Mucosa of stomach (tissue), 1 donor: ENCODE data around the gene PRR14.
"Not testable (repeated sequence)": the region's sequence is repeated elsewhere in the genome, so short reads cannot be mapped to it uniquely, and the experiment has no call there.

Source experiments
- H3K27me3 ChIP-seq: one replicate; pipeline ENCODE4 v1.7.0; 2013; ENCODE audit warnings: mild to moderate bottlenecking, low read length; ENCODE audit not compliant: control insufficient read depth, insufficient read depth
- H3K36me3 ChIP-seq: one replicate; pipeline ENCODE4 v1.7.0; 2013; ENCODE audit warnings: low read length; ENCODE audit not compliant: control insufficient read depth, insufficient read depth
- H3K4me1 ChIP-seq: one replicate; pipeline ENCODE4 v1.7.0; 2013; ENCODE audit warnings: mild to moderate bottlenecking, low read length; ENCODE audit not compliant: control insufficient read depth, insufficient read depth
- H3K4me3 ChIP-seq: one replicate; pipeline ENCODE4 v1.7.0; 2013; ENCODE audit warnings: low read length
- H3K9ac ChIP-seq: one replicate; pipeline ENCODE4 v1.7.0; 2013; ENCODE audit warnings: mild to moderate bottlenecking, low read length, moderate library complexity
- H3K9me3 ChIP-seq: one replicate; pipeline ENCODE4 v1.7.0; 2013; ENCODE audit warnings: mild to moderate bottlenecking, low read length, moderate library complexity; ENCODE audit not compliant: control insufficient read depth
- donor health status: Pancreatic carcinoma.

Gene PRR14

GRCh38 chr16:30692396-30693064 is 41.8 kb downstream of the PRR14 start:
- Histone ChIP-seq H3K27me3 (no peaks in the 10 kb centered on the region), H3K9ac (no peak overlapping the region), H3K4me1 (peaks cover 2% of the 10 kb centered on the region), H3K9me3 (no peaks in the 10 kb centered on the region), H3K4me3 (no peak overlapping the region), H3K36me3 (no peaks in the 10 kb centered on the region)

- no peak overlapping the region for H3K9ac ChIP-seq
- no peaks in the 10 kb centered on the region for H3K27me3 ChIP-seq
- H3K9me3 ChIP-seq: no peaks in the 10 kb centered on the region
- H3K4me3 ChIP-seq: no peak overlapping the region
- peaks cover 9% of the 10 kb centered on the region for H3K4me1 ChIP-seq
- no peaks in the 10 kb centered on the region for H3K36me3 ChIP-seq
These were observed 44.4 kb downstream of the PRR14 start for GRCh38 chr16:30694926-30695693.

- H3K36me3 ChIP-seq, H3K27me3 ChIP-seq, H3K9ac ChIP-seq, H3K9me3 ChIP-seq, H3K4me3 ChIP-seq: not testable (repeated sequence)
- H3K4me1 ChIP-seq: peaks cover 10% of the 10 kb centered on the region
These were observed 45.9 kb downstream of the PRR14 start for GRCh38 chr16:30696646-30697045.

- Histone ChIP-seq H3K9me3 (no peaks in the 10 kb centered on the region), H3K9ac (peak overlapping the region; percentile 97), H3K36me3 (peaks cover 4% of the 10 kb centered on the region), H3K27me3 (no peaks in the 10 kb centered on the region), H3K4me3 (peak overlapping the region; percentile 28), H3K4me1 (peaks cover 10% of the 10 kb centered on the region)
These were observed 46.7 kb downstream of the PRR14 start for GRCh38 chr16:30697264-30698138.

GRCh38 chr16:30698139-30698815 is 47.5 kb downstream of the PRR14 start:
- Histone ChIP-seq H3K4me3 (peak overlapping the region; percentile 28), H3K36me3 (peaks cover 4% of the 10 kb centered on the region), H3K27me3 (no peaks in the 10 kb centered on the region), H3K9me3 (no peaks in the 10 kb centered on the region), H3K9ac (peak overlapping the region; percentile 97), H3K4me1 (peaks cover 10% of the 10 kb centered on the region)

GRCh38 chr16:30698816-30699614 is 48.3 kb downstream of the PRR14 start, which contains the start of gene SRCAP:
Gene SRCAP, plus strand, starts transcription at chr16:30699171. Its CDS starts 1,654 bp downstream, at chr16:30700825.
- Histone ChIP-seq H3K9me3 (no peaks in the 10 kb centered on the region), H3K4me3 (peak within 1 kb of the TSS; percentile 28), H3K9ac (peak within 1 kb of the TSS; percentile 97), H3K27me3 (no peaks in the 10 kb centered on the region), H3K36me3 (peaks cover 4% of the 10 kb centered on the region), H3K4me1 (peaks cover 10% of the 10 kb centered on the region)

- H3K36me3 ChIP-seq: peaks cover 5% of the 10 kb centered on the region
These were observed 48.9 kb downstream of the PRR14 start for GRCh38 chr16:30699615-30700099.

GRCh38 chr16:30700491-30700890 is 49.7 kb downstream of the PRR14 start:
- Histone ChIP-seq H3K36me3 (peaks cover 9% of the 10 kb centered on the region), H3K9ac (no peak overlapping the region), H3K4me3 (no peak overlapping the region), H3K27me3 (no peaks in the 10 kb centered on the region), H3K4me1 (peaks cover 10% of the 10 kb centered on the region), H3K9me3 (no peaks in the 10 kb centered on the region)

More at GRCh38 chr16:30699615-30700099, 48.9 kb downstream of the PRR14 start:
- H3K4me3 ChIP-seq: no peak overlapping the region
- H3K27me3 ChIP-seq: no peaks in the 10 kb centered on the region
- H3K9me3 ChIP-seq: no peaks in the 10 kb centered on the region
- H3K9ac ChIP-seq: peak overlapping the region; percentile 97
- peaks cover 10% of the 10 kb centered on the region for H3K4me1 ChIP-seq

GRCh38 chr16:30700971-30701370 is 50.2 kb downstream of the PRR14 start:
- Histone ChIP-seq H3K4me3 (no peak overlapping the region), H3K9ac (no peak overlapping the region), H3K9me3 (no peaks in the 10 kb centered on the region), H3K36me3 (peaks cover 12% of the 10 kb centered on the region), H3K27me3 (no peaks in the 10 kb centered on the region), H3K4me1 (peaks cover 10% of the 10 kb centered on the region)

GRCh38 chr16:30703071-30703470 is 52.3 kb downstream of the PRR14 start:
- peaks cover 27% of the 10 kb centered on the region for H3K36me3 ChIP-seq
- H3K4me3 ChIP-seq, H3K4me1 ChIP-seq, H3K9me3 ChIP-seq, H3K27me3 ChIP-seq, H3K9ac ChIP-seq: not testable (repeated sequence)

- Histone ChIP-seq H3K4me3 (no peak overlapping the region), H3K9ac (no peak overlapping the region), H3K9me3 (no peaks in the 10 kb centered on the region), H3K27me3 (no peaks in the 10 kb centered on the region), H3K36me3 (peaks cover 27% of the 10 kb centered on the region), H3K4me1 (peaks cover 7% of the 10 kb centered on the region)
These were observed 53.2 kb downstream of the PRR14 start for GRCh38 chr16:30703971-30704370.
